ENCODE data around the gene DSCAML1.

DNA sequence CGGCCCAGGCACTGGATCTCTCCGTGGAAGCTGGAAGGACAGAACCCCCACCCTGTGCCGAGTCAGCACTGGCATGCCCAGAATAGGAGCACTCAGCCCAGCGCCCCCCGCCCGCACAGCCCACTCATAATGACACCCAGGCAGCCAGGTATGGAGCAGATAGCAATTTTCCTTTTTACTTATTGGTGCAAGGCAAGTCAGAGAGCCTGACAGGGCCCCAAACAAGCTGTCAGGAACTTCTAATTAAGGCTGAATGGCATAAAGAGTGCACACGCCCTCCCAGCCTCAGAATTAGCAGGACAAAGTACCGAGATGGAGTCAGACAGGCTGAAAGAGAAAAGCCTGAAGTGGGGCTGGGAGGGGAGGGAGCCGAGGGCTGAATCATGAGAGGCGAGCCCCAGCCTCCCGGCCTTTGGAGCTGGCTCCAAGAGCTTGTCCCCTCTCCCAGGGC lies 76.9 kb downstream of the DSCAML1 start:
- TF ChIP-seq, protein P1, sequence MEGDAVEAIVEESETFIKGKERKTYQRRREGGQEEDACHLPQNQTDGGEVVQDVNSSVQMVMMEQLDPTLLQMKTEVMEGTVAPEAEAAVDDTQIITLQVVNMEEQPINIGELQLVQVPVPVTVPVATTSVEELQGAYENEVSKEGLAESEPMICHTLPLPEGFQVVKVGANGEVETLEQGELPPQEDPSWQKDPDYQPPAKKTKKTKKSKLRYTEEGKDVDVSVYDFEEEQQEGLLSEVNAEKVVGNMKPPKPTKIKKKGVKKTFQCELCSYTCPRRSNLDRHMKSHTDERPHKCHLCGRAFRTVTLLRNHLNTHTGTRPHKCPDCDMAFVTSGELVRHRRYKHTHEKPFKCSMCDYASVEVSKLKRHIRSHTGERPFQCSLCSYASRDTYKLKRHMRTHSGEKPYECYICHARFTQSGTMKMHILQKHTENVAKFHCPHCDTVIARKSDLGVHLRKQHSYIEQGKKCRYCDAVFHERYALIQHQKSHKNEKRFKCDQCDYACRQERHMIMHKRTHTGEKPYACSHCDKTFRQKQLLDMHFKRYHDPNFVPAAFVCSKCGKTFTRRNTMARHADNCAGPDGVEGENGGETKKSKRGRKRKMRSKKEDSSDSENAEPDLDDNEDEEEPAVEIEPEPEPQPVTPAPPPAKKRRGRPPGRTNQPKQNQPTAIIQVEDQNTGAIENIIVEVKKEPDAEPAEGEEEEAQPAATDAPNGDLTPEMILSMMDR (IDR thresholded peaks at IDR 0.05) = no peak
- TF ChIP-seq POLR2A (IDR thresholded peaks at IDR 0.05) (no peak), EP300 (IDR thresholded peaks at IDR 0.05; ENCODE audit: low read depth) (no peak), POLR2AphosphoS5 (IDR thresholded peaks at IDR 0.05) (no peak)
